Stimulated activated CD4-positive, alpha-beta T cell treated with anti-CD3 and anti-CD28 coated beads, TNF-alpha, amount 100 ng/mL, for 1 hour (primary cell): ENCODE measurements around the gene PIP5K1A.
A peak's percentile ranks its signal among the peaks of the same experiment; 100 is the strongest.
"Not testable (repeated sequence)": the region's sequence is repeated elsewhere in the genome, so short reads cannot be mapped to it uniquely, and the experiment has no call there.

Experiments
- DNase-seq, 3 donors: peaks; one replicate each; pipeline ENCODE4 v3.0.0-alpha.2; 2020; ENCODE audit warnings: low read depth in 3 of 3, low spot score in 1 of 3

PIP5K1A gene

GRCh38 chr1:151189637-151190445, 8.5 kb upstream of the PIP5K1A start, which contains the start of gene VPS72:
TSS of gene VPS72 (minus strand) at chr1:151190197. CDS start at chr1:151190121, 76 bp downstream.
- DNase-seq = peak; percentile 53 to 68 (median 66)

DNA sequence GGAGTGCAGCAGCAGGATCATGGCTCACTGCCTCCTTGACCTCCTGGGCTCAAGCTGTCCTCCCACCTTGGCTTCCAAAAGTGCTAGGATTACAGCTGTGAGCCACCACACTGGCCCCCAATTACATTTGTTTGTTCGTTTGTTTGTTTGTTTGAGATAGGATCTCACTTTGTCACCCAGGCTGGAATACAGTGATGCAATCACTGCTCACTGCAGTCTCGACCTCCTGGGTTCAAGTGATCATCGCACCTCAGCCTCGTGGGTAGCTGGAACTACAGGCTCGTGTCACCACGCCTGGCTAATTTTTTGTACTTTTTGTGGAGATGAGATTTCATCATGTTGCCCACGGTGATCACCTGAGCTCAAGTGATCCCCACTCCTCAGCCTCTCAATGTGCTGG, 6.3 kb upstream of the PIP5K1A start:
- DNase-seq = no peak

- no peak for DNase-seq
Observed at GRCh38 chr1:151193304-151193703, 5.0 kb upstream of the PIP5K1A start.

- no peak for DNase-seq
Observed at GRCh38 chr1:151193856-151194255, 4.5 kb upstream of the PIP5K1A start.

GRCh38 chr1:151194894-151195594, 3.3 kb upstream of the PIP5K1A start:
- DNase-seq = not testable (repeated sequence)

GRCh38 chr1:151196292-151196800, 2.0 kb upstream of the PIP5K1A start:
- no peak for DNase-seq

GRCh38 chr1:151197863-151198253, 494 bp upstream of the PIP5K1A start:
- no peak for DNase-seq

DNA sequence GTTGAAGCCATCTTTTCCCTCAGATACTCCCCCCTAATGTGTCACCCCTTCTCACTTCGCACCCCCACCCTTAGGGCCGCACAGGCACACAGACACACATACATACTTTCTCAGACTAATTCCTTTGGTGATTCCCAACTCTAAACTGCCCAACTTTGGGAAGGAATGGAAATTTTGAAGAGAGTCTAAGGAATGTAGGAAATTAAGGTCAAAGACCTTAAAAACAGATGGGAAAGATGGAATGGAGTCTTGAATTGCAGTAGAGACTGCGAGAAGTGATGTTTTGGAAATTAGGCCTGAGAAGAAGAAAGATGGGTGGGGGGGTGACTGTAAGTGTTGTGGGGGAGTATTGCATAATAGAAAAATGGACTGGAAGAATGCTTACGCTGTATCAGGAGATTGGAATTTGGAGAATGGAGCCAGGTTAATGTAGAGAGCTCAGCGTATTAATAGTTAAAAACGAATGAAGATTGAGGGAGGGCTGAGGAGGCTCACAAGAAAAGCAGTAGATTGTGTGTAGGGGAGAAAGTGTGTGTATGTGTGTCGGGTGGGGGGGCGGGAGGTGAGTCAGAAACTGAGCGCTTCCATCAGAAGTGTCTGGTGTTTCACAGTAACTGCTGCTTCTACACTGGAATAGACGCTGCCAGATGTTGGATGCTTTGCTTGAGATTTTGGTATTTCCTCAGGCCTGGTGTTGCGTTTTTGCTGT, 1.7 kb downstream of the PIP5K1A start:
- DNase-seq = no peak

GRCh38 chr1:151205381-151205965, 7.1 kb downstream of the PIP5K1A start:
- DNase-seq = not testable (repeated sequence)

DNA sequence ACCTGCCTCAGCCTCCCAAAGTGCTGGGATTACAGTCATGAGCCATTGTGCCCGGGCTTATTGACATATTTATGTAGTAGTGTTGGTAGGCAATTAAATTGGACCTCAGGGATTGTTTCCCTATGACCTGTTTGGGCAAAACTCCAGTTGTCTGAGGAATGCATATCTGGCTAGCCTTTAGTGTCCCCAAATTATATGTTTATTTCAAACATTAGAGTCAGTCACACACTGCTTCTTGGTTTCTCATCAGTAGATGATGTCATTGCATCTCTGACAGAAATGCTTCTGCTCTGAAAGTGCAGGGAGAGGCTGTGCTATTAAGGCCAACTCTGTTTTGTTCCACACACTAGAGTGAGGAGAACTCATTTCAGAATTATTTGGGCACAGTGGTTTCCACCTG, 12.5 kb downstream of the PIP5K1A start:
- DNase-seq = no peak

DNA sequence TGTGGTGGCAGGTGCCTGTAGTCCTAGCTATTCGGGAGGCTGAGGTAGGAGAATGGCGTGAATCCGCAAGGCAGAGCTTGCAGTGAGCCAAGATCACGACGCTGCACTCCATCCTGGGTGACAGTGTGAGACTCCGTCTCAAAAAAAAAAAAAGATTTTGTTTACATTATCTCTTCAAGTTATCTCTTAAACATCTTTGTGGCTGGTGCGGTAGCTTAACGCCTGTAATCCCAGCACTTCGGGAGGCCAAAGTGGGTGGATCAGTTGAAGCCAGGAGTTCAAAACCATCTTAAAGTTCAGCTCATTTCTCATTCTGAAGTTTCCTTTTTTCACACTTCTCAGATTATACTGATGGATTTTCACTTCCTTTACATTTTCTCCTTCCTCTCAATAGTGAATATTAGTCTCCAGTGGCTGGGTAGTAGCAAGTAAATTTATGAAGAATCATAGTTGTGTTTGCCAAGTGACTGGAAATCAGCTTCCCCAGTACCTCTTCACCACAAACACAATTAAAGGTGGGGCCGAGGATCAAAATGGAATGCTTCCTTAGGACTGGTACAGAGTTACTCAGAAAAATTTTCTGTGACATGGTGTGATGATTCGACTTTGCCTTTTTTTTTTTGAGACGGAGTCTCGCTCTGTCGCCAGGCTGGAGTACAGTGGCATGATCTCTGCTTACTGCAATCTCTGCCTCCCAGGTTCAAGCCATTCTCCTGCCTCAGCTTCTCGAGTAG, 13.8 kb downstream of the PIP5K1A start:
- DNase-seq = no peak

DNA sequence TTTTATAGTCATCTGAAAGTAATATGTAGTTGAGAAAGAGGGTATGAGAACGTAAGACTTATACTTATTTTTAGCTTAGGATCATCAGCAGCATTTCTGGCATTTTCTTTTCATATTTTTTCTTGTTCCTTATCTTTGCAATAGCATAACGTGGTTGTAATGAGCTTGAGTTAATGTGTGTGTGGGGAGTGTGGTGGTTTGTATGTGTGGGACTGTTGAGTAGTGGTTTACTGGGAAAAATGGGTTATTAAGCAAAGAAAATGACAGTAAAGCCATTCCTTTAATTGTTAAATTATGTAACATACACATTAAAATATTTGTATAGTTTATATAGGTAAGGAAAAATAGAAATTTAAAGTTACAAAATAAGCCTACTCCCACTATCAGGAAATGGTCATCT, 15.2 kb downstream of the PIP5K1A start:
- DNase-seq = no peak

DNA sequence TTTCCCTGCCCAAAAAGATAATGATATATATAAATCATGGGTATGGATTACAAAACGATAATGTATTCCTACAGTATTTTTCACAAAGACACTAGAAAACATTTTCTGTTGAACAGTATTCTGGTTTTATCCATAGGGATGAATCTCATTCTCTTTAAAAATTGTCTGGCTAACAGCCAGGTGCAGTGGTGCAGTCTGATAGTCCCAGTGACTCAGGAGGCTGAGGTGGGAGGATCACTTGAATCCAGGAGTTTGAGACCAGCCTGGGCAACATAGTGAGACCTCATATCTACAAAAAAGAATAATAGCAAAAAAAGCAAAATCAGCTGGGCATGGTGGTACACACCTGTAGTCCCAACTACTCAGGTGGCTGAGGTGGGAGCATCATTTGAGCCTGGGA, 23.3 kb downstream of the PIP5K1A start:
- no peak for DNase-seq

DNA sequence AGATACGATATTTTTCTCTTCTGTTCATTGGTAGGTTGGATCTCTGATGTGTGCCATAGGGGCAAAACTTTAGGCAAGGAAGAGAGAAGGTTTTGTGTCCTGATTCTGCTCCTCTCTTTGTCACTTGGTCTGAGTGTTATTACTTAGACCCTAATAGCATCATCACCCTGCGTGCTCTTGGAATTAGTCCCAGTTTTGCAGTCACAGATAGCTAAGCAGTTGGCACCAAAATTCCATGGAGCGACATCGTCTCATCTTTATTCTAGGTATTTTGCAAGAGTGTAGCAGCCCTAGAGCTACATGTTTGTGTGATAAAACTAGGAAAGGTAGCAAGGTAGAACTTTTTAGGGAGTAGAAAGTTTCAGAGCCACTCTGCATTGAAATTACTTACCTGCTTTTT, 23.8 kb downstream of the PIP5K1A start:
- no peak for DNase-seq

DNA sequence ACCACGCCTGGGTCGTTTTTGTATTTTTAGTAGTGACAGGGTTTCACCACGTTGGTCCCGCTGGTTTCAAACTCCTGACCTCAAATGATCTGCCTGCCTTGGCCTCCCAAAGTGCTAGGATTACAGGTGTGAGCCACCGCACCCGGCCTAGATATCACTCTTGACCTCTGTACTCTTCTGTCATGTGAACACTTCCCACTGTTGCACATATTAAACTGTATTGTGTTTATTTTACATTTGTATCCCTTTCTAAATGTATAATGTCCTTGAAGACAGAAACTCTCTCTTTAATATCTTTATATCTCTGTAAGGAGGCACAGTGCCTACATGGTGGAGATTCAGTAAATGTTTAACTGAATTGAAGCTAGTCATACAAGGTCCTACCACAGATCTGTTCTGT, 36.9 kb downstream of the PIP5K1A start:
- no peak for DNase-seq

DNA sequence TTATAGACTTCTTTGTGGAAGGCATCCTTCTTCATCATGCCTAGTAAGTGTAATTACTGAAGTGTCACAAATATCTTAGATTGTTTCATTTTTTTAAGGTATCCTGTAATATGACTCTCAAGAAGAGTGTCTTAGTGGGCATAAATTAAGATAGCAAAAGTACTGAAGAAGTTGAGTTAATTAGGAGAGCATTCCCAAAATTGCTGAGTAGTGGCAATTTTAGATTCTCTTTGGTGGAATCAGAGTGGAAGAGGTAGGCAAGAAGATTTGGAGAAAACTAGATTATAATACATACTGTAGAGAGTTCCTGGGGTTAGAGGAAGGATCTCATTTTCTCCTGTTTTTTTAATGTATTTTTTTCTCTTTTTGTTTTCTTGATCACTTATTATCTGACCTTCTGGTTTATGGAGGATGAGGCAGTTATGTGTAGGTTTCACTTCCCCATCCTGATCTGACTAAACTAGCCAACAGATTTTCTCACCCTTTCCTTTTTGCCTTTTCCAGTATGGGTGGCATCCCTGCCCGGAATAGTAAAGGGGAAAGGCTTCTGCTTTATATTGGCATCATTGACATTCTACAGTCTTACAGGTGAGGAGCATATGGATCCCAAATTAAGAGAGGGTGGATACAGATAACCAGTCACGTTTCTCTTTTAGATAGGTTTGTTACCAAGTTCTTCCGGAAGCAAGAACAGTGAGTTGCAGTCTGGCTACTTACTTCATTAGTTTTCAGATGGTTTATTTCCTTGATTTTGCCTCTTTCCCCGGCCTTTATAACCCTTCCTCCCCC, 39.5 kb downstream of the PIP5K1A start:
- no peak for DNase-seq

DNA sequence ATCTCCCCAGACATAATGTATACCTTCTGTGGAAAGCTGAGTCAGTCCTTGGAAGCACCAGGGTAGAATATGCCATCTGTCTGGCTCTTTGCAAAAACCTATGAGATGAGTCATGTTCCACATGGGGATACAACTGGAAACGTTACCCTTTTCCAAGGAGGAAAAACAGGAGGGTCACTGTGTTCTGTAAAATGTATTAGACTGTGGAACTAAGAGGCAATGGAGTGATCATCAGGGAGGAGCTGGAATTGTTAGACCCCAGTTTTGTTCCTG, 40.1 kb downstream of the PIP5K1A start:
- DNase-seq = no peak

- DNase-seq = no peak
Observed at GRCh38 chr1:151242442-151242841, 44.1 kb downstream of the PIP5K1A start.

- no peak for DNase-seq
Observed at GRCh38 chr1:151243683-151244216, 45.4 kb downstream of the PIP5K1A start.

DNA sequence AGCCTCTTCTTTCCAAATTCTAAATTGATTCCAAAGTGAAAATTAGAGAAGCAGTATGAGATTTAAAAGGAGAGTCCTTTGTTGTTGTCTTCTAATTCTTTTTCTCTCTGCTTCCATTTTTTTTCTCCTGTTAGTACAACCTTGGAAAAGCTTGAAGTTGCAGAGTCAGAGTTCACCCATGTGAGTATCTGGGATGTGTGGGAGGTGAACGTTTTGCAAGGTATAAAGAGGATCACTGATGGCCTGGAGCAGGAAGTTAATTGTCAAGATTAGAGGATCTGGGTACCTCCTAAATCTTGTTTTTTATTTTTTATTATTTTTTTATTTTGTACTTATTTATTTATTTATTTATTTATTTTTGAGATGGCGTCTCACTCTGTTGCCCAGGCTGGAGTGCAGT, 48.4 kb downstream of the PIP5K1A start:
- DNase-seq = no peak
